WTC11 (cell line): ENCODE results near the gene MOB2. TPM values are rescaled to one million over a fixed set of nuclear protein-coding genes. Genes with fewer than 3 reads are reported as not detected.

Source experiments
- ATAC-seq: fragments of 200-7000 bp; cut with Tn5 transposase; 2 replicates; pipeline ENCODE4 v1.10.0; 2021; ENCODE audit warnings: mild to moderate bottlenecking, moderate library complexity
- CTCF ChIA-PET: fragments of 300-600 bp; sonication (Branson Sonifier 250); formaldehyde crosslinking; loops from one replicate; lab custom pipeline; 2021; ENCODE audit warnings: antibody characterized with exemption; lab: Charles Lee
- POLR2A ChIA-PET: fragments of 350-600 bp; sonication (Branson Sonifier 250); formaldehyde crosslinking; loops from one replicate; lab custom pipeline; 2021; ENCODE audit warnings: antibody characterized with exemption; lab: Charles Lee
- DNase-seq: peaks from one replicate; pipeline ENCODE4 v3.0.0; 2021; ENCODE audit warnings: low spot score
- H3K27ac Mint-ChIP-seq: 2 replicates; pipeline ENCODE4 v1.8.0; 2021; ENCODE audit warnings: mixed read lengths
- H3K27me3 Mint-ChIP-seq: 2 replicates; pipeline ENCODE4 v1.8.0; 2021; ENCODE audit warnings: low read depth, mild to moderate bottlenecking, moderate library complexity, mixed read lengths
- H3K36me3 Mint-ChIP-seq: 2 replicates; pipeline ENCODE4 v1.8.0; 2021; ENCODE audit warnings: mixed read lengths
- H3K4me1 Mint-ChIP-seq: 2 replicates; pipeline ENCODE4 v1.8.0; 2022; ENCODE audit warnings: mixed read lengths
- H3K4me3 Mint-ChIP-seq: 2 replicates; pipeline ENCODE4 v1.8.0; 2021; ENCODE audit warnings: mild to moderate bottlenecking, moderate library complexity, mixed read lengths
- H3K9me3 Mint-ChIP-seq: 2 replicates; pipeline ENCODE4 v1.8.0; 2021; ENCODE audit warnings: mixed read lengths
- CREB1 ChIP-seq: sonication (generic); formaldehyde crosslinking; IDR thresholded peaks from 2 replicates; pipeline ENCODE4 v1.8.0; 2023; ENCODE audit warnings: mild to moderate bottlenecking, missing genetic modification reagents
- FOXP1 ChIP-seq: sonication (generic); formaldehyde crosslinking; IDR thresholded peaks from 2 replicates; pipeline ENCODE4 v1.8.0; 2022; ENCODE audit warnings: missing genetic modification reagents, mild to moderate bottlenecking, moderate library complexity, borderline replicate concordance
- KAT7 ChIP-seq: sonication (generic); formaldehyde crosslinking; IDR thresholded peaks from 2 replicates; pipeline ENCODE4 v1.8.1; 2023; ENCODE audit warnings: missing genetic modification reagents, mild to moderate bottlenecking, borderline replicate concordance
- MYBL2 ChIP-seq: sonication (generic); formaldehyde crosslinking; IDR thresholded peaks from 2 replicates; pipeline ENCODE4 v1.8.1; 2023; ENCODE audit warnings: mild to moderate bottlenecking, moderate library complexity, missing genetic modification reagents
- NFYB ChIP-seq: sonication (generic); formaldehyde crosslinking; conservative IDR thresholded peaks from 2 replicates; pipeline ENCODE4 v1.8.0; 2022; ENCODE audit warnings: low read depth, missing genetic modification reagents
- NR1H2 ChIP-seq: sonication (generic); formaldehyde crosslinking; IDR thresholded peaks from 2 replicates; pipeline ENCODE4 v1.9.0; 2021; ENCODE audit warnings: mild to moderate bottlenecking, moderate library complexity, missing genetic modification reagents
- NR2C2 ChIP-seq: sonication (generic); formaldehyde crosslinking; IDR thresholded peaks from 2 replicates; pipeline ENCODE4 v1.8.0; 2022; ENCODE audit warnings: mild to moderate bottlenecking, missing genetic modification reagents
- SP1 ChIP-seq: sonication (generic); formaldehyde crosslinking; conservative IDR thresholded peaks from 2 replicates; pipeline ENCODE4 v1.8.1; 2022; ENCODE audit warnings: missing genetic modification reagents
- TP53 ChIP-seq: sonication (generic); formaldehyde crosslinking; IDR thresholded peaks from 2 replicates; pipeline ENCODE4 v1.8.1; 2023; ENCODE audit warnings: mild to moderate bottlenecking, missing genetic modification reagents
- ZNF317 ChIP-seq: sonication (generic); formaldehyde crosslinking; IDR thresholded peaks from 2 replicates; pipeline ENCODE4 v1.8.1; 2023; ENCODE audit warnings: low read depth, mild to moderate bottlenecking, moderate library complexity, missing genetic modification reagents, borderline replicate concordance
- total RNA-seq: library from RNA; stranded (reverse); gene quantifications from 3 replicates; pipeline ENCODE4 v1.2.3, GENCODE V29; 2021
- TF ChIP-seq, protein P1 (sequence below): fragments of 250-450 bp; sonication (Bioruptor Pico); IDR thresholded peaks from 2 replicates; pipeline ENCODE4 v1.9.0; 2021; ENCODE audit warnings: mild to moderate bottlenecking, borderline replicate concordance
- TF ChIP-seq, protein P2 (sequence below): sonication (generic); formaldehyde crosslinking; IDR thresholded peaks from 2 replicates; pipeline ENCODE4 v1.8.0; 2023; ENCODE audit warnings: missing genetic modification reagents
- TF ChIP-seq, protein P3 (sequence below): sonication (generic); formaldehyde crosslinking; IDR thresholded peaks from 2 replicates; pipeline ENCODE4 v1.8.1; 2022; ENCODE audit warnings: low read depth, mild to moderate bottlenecking, moderate library complexity, missing genetic modification reagents, borderline replicate concordance
- TF ChIP-seq, protein P4 (sequence below): sonication (generic); formaldehyde crosslinking; IDR thresholded peaks from 2 replicates; pipeline ENCODE4 v1.8.1; 2023; ENCODE audit warnings: mild to moderate bottlenecking, missing genetic modification reagents, moderate library complexity
- TF ChIP-seq, protein P5 (sequence below): fragments of 250-450 bp; sonication (Bioruptor Pico); conservative IDR thresholded peaks from 2 replicates; pipeline ENCODE4 v1.9.0; 2021; ENCODE audit warnings: mild to moderate bottlenecking
- TF ChIP-seq, protein P6 (sequence below): sonication (generic); formaldehyde crosslinking; IDR thresholded peaks from 2 replicates; pipeline ENCODE4 v1.8.1; 2023; ENCODE audit warnings: mild to moderate bottlenecking, missing genetic modification reagents, moderate library complexity
- TF ChIP-seq, protein P7 (sequence below): fragments of 250-450 bp; sonication (Bioruptor Pico); IDR thresholded peaks from 2 replicates; pipeline ENCODE4 v1.9.0; 2021; ENCODE audit warnings: moderate library complexity, mild to moderate bottlenecking, inconsistent platforms, borderline replicate concordance
- TF ChIP-seq, protein P8 (sequence below): sonication (generic); formaldehyde crosslinking; IDR thresholded peaks from 2 replicates; pipeline ENCODE4 v1.8.1; 2022; ENCODE audit warnings: low read depth, missing genetic modification reagents, borderline replicate concordance
- TF ChIP-seq, protein P9 (sequence below): sonication (generic); formaldehyde crosslinking; conservative IDR thresholded peaks from 2 replicates; pipeline ENCODE4 v1.8.1; 2023; ENCODE audit warnings: mild to moderate bottlenecking, low read depth, missing genetic modification reagents, moderate library complexity

The MOB2 gene
- total RNA-seq, 1 experiment from 2014 or later: 21.7 TPM

DNA sequence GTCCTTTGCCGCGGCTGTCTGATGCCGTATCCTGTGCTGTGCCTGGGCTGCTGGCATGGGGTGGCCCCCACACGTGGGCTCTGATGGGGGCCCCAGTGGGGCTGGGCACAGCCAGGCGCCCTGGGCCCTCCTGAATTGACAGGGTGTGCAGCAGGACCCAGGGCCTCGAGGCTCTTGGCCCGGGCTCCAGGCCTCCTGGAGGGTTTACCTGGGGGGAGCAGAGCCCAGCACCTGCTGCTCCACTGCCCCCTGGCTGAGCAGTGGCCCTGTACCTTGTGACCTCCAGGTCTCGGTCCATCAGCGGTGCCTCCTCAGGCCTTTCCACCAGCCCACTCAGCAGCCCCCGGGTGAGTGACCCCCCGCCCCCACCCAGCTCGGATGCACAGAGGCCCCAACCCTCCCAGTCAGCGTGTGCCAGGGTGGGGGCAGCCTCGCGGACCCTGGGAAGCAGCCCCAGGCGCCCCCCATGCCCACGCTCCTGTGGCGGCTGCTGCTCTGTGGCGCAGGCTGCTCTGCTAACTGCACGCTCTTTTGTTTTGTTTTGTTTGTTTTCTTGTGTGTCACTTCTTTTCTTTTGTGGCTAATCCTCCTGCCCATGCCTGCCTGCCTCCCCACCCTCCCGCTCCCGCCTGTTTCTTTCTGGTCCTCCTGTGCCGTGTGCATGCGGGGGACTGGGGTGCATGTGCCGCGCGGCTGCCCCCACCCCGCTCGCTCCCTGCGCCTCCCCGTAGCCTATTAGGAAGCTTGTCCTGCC, 36.9 kb downstream of the MOB2 start:
- CTCF ChIA-PET: interaction anchor here (1.3 kb wide), 1 partner anchor 33 kb away, joined by 3 read pairs; no protein-coding TSS in a partner anchor
- H3K27ac Mint-ChIP-seq: no peak overlapping the region
- no peak for ATAC-seq

More for the DNA sequence above, 36.9 kb downstream of the MOB2 start:
- Mint-ChIP-seq H3K4me1 (no peaks in the 10 kb centered on the region), H3K36me3 (no peaks in the 10 kb centered on the region), H3K27me3 (no peaks in the 10 kb centered on the region), H3K4me3 (no peak overlapping the region), H3K9me3 (no peaks in the 10 kb centered on the region)
- DNase-seq: no peak
- POLR2A ChIA-PET: no interaction called here
- TF ChIP-seq, protein P1, sequence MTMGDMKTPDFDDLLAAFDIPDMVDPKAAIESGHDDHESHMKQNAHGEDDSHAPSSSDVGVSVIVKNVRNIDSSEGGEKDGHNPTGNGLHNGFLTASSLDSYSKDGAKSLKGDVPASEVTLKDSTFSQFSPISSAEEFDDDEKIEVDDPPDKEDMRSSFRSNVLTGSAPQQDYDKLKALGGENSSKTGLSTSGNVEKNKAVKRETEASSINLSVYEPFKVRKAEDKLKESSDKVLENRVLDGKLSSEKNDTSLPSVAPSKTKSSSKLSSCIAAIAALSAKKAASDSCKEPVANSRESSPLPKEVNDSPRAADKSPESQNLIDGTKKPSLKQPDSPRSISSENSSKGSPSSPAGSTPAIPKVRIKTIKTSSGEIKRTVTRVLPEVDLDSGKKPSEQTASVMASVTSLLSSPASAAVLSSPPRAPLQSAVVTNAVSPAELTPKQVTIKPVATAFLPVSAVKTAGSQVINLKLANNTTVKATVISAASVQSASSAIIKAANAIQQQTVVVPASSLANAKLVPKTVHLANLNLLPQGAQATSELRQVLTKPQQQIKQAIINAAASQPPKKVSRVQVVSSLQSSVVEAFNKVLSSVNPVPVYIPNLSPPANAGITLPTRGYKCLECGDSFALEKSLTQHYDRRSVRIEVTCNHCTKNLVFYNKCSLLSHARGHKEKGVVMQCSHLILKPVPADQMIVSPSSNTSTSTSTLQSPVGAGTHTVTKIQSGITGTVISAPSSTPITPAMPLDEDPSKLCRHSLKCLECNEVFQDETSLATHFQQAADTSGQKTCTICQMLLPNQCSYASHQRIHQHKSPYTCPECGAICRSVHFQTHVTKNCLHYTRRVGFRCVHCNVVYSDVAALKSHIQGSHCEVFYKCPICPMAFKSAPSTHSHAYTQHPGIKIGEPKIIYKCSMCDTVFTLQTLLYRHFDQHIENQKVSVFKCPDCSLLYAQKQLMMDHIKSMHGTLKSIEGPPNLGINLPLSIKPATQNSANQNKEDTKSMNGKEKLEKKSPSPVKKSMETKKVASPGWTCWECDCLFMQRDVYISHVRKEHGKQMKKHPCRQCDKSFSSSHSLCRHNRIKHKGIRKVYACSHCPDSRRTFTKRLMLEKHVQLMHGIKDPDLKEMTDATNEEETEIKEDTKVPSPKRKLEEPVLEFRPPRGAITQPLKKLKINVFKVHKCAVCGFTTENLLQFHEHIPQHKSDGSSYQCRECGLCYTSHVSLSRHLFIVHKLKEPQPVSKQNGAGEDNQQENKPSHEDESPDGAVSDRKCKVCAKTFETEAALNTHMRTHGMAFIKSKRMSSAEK (CRISPR knock-in tag): no peak
- TF ChIP-seq, protein P2, sequence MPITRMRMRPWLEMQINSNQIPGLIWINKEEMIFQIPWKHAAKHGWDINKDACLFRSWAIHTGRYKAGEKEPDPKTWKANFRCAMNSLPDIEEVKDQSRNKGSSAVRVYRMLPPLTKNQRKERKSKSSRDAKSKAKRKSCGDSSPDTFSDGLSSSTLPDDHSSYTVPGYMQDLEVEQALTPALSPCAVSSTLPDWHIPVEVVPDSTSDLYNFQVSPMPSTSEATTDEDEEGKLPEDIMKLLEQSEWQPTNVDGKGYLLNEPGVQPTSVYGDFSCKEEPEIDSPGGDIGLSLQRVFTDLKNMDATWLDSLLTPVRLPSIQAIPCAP (CRISPR knock-in tag): no peak
- no peak for TF ChIP-seq FOXP1 (CRISPR knock-in tag)
- TF ChIP-seq KAT7 (CRISPR knock-in tag): no peak
- TF ChIP-seq, protein P3, sequence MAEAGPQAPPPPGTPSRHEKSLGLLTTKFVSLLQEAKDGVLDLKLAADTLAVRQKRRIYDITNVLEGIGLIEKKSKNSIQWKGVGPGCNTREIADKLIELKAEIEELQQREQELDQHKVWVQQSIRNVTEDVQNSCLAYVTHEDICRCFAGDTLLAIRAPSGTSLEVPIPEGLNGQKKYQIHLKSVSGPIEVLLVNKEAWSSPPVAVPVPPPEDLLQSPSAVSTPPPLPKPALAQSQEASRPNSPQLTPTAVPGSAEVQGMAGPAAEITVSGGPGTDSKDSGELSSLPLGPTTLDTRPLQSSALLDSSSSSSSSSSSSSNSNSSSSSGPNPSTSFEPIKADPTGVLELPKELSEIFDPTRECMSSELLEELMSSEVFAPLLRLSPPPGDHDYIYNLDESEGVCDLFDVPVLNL (CRISPR knock-in tag): no peak
- TF ChIP-seq, protein P4, sequence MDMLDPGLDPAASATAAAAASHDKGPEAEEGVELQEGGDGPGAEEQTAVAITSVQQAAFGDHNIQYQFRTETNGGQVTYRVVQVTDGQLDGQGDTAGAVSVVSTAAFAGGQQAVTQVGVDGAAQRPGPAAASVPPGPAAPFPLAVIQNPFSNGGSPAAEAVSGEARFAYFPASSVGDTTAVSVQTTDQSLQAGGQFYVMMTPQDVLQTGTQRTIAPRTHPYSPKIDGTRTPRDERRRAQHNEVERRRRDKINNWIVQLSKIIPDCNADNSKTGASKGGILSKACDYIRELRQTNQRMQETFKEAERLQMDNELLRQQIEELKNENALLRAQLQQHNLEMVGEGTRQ: no peak
- TF ChIP-seq, protein P5, sequence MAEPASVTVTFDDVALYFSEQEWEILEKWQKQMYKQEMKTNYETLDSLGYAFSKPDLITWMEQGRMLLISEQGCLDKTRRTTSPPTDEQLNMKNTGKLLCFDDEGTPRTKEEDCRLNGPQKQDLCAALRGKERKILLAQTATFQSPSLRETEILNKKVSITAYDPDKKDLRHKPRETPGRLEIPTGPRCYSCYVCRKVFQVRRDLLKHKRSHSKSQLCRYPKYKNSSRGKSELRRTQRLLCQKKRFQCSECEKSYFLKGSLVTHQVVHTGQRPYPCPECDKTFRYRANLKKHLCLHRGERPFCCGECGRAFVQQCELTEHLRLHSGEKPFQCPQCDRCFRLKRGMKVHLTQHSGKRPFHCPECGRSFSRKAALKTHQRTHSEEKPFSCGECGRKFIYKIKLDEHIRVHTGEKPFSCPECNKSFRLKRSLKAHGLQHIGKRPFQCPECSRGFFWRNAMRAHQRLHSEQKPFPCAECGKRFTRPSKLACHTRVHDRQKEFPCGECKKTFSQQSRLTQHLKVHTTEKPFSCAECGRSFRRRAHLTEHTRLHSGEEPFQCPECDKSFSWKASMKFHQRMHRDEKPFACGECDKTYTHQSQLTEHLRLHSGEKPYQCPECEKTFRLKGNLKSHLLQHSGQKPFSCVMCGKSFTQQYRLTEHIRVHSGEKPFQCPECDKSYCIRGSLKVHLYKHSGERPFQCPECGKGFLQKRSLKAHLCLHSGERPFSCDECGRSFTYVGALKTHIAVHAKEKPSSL (CRISPR knock-in tag): no peak
- TF ChIP-seq, protein P6, sequence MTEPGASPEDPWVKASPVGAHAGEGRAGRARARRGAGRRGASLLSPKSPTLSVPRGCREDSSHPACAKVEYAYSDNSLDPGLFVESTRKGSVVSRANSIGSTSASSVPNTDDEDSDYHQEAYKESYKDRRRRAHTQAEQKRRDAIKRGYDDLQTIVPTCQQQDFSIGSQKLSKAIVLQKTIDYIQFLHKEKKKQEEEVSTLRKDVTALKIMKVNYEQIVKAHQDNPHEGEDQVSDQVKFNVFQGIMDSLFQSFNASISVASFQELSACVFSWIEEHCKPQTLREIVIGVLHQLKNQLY: no peak
- no peak for TF ChIP-seq SP1
- TF ChIP-seq CREB1 (CRISPR knock-in tag): no peak
- TF ChIP-seq, protein P7, sequence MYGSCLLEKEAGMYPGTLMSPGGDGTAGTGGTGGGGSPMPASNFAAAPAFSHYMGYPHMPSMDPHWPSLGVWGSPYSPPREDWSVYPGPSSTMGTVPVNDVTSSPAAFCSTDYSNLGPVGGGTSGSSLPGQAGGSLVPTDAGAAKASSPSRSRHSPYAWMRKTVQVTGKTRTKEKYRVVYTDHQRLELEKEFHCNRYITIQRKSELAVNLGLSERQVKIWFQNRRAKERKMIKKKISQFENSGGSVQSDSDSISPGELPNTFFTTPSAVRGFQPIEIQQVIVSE (CRISPR knock-in tag): no peak
- TF ChIP-seq MYBL2 (CRISPR knock-in tag): no peak
- TF ChIP-seq ZNF317 (CRISPR knock-in tag): no peak
- no peak for TF ChIP-seq NR1H2 (CRISPR knock-in tag)
- no peak for TF ChIP-seq TP53 (CRISPR knock-in tag)
- TF ChIP-seq, protein P8, sequence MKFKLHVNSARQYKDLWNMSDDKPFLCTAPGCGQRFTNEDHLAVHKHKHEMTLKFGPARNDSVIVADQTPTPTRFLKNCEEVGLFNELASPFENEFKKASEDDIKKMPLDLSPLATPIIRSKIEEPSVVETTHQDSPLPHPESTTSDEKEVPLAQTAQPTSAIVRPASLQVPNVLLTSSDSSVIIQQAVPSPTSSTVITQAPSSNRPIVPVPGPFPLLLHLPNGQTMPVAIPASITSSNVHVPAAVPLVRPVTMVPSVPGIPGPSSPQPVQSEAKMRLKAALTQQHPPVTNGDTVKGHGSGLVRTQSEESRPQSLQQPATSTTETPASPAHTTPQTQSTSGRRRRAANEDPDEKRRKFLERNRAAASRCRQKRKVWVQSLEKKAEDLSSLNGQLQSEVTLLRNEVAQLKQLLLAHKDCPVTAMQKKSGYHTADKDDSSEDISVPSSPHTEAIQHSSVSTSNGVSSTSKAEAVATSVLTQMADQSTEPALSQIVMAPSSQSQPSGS (CRISPR knock-in tag): no peak
- TF ChIP-seq NR2C2: no peak
- TF ChIP-seq, protein P9, sequence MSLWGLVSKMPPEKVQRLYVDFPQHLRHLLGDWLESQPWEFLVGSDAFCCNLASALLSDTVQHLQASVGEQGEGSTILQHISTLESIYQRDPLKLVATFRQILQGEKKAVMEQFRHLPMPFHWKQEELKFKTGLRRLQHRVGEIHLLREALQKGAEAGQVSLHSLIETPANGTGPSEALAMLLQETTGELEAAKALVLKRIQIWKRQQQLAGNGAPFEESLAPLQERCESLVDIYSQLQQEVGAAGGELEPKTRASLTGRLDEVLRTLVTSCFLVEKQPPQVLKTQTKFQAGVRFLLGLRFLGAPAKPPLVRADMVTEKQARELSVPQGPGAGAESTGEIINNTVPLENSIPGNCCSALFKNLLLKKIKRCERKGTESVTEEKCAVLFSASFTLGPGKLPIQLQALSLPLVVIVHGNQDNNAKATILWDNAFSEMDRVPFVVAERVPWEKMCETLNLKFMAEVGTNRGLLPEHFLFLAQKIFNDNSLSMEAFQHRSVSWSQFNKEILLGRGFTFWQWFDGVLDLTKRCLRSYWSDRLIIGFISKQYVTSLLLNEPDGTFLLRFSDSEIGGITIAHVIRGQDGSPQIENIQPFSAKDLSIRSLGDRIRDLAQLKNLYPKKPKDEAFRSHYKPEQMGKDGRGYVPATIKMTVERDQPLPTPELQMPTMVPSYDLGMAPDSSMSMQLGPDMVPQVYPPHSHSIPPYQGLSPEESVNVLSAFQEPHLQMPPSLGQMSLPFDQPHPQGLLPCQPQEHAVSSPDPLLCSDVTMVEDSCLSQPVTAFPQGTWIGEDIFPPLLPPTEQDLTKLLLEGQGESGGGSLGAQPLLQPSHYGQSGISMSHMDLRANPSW: no peak
- no peak for TF ChIP-seq NFYB
